ENCODE data around the gene TXN2. TPM values are rescaled to one million over a fixed set of nuclear protein-coding genes. Genes with fewer than 3 reads are reported as not detected.
A peak's percentile ranks its signal among the peaks of the same experiment; 100 is the strongest.

The TXN2 gene
- total RNA-seq, 1 experiment from 2014 or later, result 95.1 TPM

DNA sequence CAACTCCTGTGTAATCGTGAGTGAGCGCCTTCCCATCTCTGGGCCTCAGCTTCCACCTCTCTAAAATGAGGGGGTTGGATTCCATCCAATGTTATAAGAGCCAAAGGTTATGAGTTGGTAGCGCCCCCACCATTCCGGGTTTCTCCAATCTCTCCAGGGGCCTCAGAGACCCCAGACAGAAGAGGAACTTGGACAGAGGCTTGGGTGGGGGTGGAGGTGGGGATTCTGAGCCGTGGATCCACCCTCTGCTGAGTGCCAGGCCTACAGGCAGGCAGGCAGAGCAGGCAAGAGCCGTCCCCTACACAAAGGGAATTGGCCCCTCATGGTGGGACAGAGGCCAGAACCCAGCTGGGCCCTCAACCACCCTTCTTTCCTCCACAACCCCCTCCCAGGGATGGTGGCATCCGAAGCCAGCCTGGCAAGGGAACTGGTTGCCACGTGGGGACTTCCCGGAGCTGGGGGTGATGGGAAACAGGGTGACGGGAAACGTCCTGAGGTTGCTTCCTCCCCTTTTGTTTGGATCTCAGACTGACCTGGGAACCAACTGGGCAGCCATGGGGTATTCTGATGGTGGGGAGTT, 31.8 kb downstream of the TXN2 start:
- Histone ChIP-seq H2AFZ (no peak overlapping the region), H3K36me3 (ENCODE audit: low read depth) (no peaks in the 10 kb centered on the region), H3F3A (ENCODE audit: insufficient read depth, low read depth) (peaks cover 32% of the 10 kb centered on the region), H3K4me2 (no peak overlapping the region), H3K4me3 (no peak overlapping the region), H3K79me2 (ENCODE audit: low read depth) (no peaks in the 10 kb centered on the region), H3K9me3 (ENCODE audit: insufficient read depth, low read depth) (no peaks in the 10 kb centered on the region), H3K27ac (no peak overlapping the region), H3K4me1 (replicated peaks; ENCODE audit: insufficient read depth) (peaks cover 31% of the 10 kb centered on the region), H3K9me2 (ENCODE audit: insufficient read depth) (no peaks in the 10 kb centered on the region), H4K20me1 (ENCODE audit: insufficient read depth) (no peaks in the 10 kb centered on the region), H3K27me3 (ENCODE audit: insufficient read depth, low read depth) (no peaks in the 10 kb centered on the region)
- TF ChIP-seq, protein P1, sequence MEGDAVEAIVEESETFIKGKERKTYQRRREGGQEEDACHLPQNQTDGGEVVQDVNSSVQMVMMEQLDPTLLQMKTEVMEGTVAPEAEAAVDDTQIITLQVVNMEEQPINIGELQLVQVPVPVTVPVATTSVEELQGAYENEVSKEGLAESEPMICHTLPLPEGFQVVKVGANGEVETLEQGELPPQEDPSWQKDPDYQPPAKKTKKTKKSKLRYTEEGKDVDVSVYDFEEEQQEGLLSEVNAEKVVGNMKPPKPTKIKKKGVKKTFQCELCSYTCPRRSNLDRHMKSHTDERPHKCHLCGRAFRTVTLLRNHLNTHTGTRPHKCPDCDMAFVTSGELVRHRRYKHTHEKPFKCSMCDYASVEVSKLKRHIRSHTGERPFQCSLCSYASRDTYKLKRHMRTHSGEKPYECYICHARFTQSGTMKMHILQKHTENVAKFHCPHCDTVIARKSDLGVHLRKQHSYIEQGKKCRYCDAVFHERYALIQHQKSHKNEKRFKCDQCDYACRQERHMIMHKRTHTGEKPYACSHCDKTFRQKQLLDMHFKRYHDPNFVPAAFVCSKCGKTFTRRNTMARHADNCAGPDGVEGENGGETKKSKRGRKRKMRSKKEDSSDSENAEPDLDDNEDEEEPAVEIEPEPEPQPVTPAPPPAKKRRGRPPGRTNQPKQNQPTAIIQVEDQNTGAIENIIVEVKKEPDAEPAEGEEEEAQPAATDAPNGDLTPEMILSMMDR (conservative IDR thresholded peaks at IDR 0.05), result no peak
- no peak for TF ChIP-seq EZH2 (IDR thresholded peaks at IDR 0.05; ENCODE audit: low read depth)
- POLR2A ChIA-PET (ENCODE audit: unreplicated experiment), result no interaction called here
- CTCF ChIA-PET, result interaction anchor here (0.6 kb wide), 1 partner anchor 35 kb away, joined by 4 read pairs; no protein-coding TSS in a partner anchor
- DNase-seq, result no peak
- intact Hi-C loops (cut with micrococcal nuclease; ENCODE audit: unreplicated experiment), result loop anchor here (2.0 kb wide), 1 partner anchor 15 kb away; no protein-coding TSS in a partner anchor
- no TSS peak for BruUV-seq (replicated peaks)

- H3K9me2 ChIP-seq (ENCODE audit: insufficient read depth), result no peaks in the 10 kb centered on the region
- POLR2A ChIA-PET (ENCODE audit: unreplicated experiment), result interaction anchor here (0.7 kb wide), 1 partner anchor 61 kb away, joined by 8 read pairs; no protein-coding TSS in a partner anchor
- intact Hi-C loops (cut with micrococcal nuclease; ENCODE audit: unreplicated experiment), result no loop called here
- H3F3A ChIP-seq (ENCODE audit: insufficient read depth, low read depth), result peaks cover 18% of the 10 kb centered on the region
- H2AFZ ChIP-seq, result no peak overlapping the region
- no peaks in the 10 kb centered on the region for H3K79me2 ChIP-seq (ENCODE audit: low read depth)
- H3K9me3 ChIP-seq (ENCODE audit: insufficient read depth, low read depth), result no peaks in the 10 kb centered on the region
- H3K36me3 ChIP-seq (ENCODE audit: low read depth), result no peaks in the 10 kb centered on the region
- no peak overlapping the region for H3K27ac ChIP-seq
- CTCF ChIA-PET, result no interaction called here
- BruUV-seq (replicated peaks), result no TSS peak
- no peak overlapping the region for H3K4me3 ChIP-seq
- no peak overlapping the region for H3K4me2 ChIP-seq
- no peak for TF ChIP-seq EZH2 (IDR thresholded peaks at IDR 0.05; ENCODE audit: low read depth)
- TF ChIP-seq, protein P1 (conservative IDR thresholded peaks at IDR 0.05), result no peak
- peak in 1 of 2 experiments; percentile 28 for DNase-seq
- peaks cover 18% of the 10 kb centered on the region for H3K4me1 ChIP-seq (replicated peaks; ENCODE audit: insufficient read depth)
- H3K27me3 ChIP-seq (ENCODE audit: insufficient read depth, low read depth), result no peaks in the 10 kb centered on the region
- H4K20me1 ChIP-seq (ENCODE audit: insufficient read depth), result no peaks in the 10 kb centered on the region
These were observed 33.8 kb downstream of the TXN2 start for GRCh38 chr22:36447632-36448031.

- Histone ChIP-seq H3K4me2 (no peak overlapping the region), H3K9me3 (ENCODE audit: insufficient read depth, low read depth) (no peaks in the 10 kb centered on the region), H3K9me2 (ENCODE audit: insufficient read depth) (no peaks in the 10 kb centered on the region), H3K4me3 (no peak overlapping the region), H3K27me3 (ENCODE audit: insufficient read depth, low read depth) (no peaks in the 10 kb centered on the region), H3K36me3 (ENCODE audit: low read depth) (no peaks in the 10 kb centered on the region), H3K4me1 (replicated peaks; ENCODE audit: insufficient read depth) (peaks cover 8% of the 10 kb centered on the region), H3F3A (ENCODE audit: insufficient read depth, low read depth) (peaks cover 9% of the 10 kb centered on the region; the same call in 1 of the 2 replicates), H2AFZ (no peak overlapping the region), H3K27ac (no peak overlapping the region), H3K79me2 (ENCODE audit: low read depth) (no peaks in the 10 kb centered on the region), H4K20me1 (ENCODE audit: insufficient read depth) (no peaks in the 10 kb centered on the region)
- intact Hi-C loops (cut with micrococcal nuclease; ENCODE audit: unreplicated experiment), result no loop called here
- TF ChIP-seq, protein P1 (conservative IDR thresholded peaks at IDR 0.05), result no peak
- no peak for TF ChIP-seq EZH2 (IDR thresholded peaks at IDR 0.05; ENCODE audit: low read depth)
- ChIA-PET POLR2A (ENCODE audit: unreplicated experiment) (interaction anchor here (0.5 to 0.7 kb wide), 3 partner anchors 10 to 34 kb away, joined by 3 to 5 read pairs (median 3); no protein-coding TSS in a partner anchor), CTCF (interaction anchor here (0.6 kb wide), 1 partner anchor 86 kb away, joined by 8 read pairs; no protein-coding TSS in a partner anchor)
- BruUV-seq (replicated peaks), result no TSS peak
- no peak for DNase-seq
These were observed 36.2 kb downstream of the TXN2 start for GRCh38 chr22:36445158-36445668.
